ENCODE data around the gene NAIF1.
"Not testable (repeated sequence)": the region's sequence is repeated elsewhere in the genome, so short reads cannot be mapped to it uniquely, and the experiment has no call there.

The NAIF1 gene

DNA sequence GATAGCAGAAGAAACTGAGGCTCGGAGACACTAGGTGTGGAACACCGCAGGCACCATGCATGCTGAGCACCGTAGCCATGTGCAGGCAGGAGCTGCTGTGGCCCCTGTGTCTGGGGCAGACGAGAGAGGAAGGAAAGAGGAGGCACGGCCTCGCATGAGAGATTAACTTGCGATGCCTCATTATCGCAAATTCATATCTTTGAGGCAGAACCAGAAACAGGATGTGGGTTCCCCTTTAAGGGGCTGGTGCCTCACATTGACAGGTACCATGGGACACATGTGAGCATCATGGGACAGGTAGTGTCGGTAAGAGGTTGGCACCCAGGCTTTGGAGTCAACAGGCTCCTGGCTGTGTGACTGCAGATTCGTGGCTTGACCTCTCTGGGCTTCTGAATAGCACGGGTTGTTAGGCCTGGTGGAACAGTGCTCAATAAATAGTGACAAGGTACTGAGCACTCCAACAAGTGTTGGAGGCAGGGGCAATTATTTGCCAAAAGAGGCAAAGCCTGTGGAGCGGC, 40.8 kb downstream of the NAIF1 start:
- DNase-seq (ENCODE audit: low spot score), result no peak

DNA sequence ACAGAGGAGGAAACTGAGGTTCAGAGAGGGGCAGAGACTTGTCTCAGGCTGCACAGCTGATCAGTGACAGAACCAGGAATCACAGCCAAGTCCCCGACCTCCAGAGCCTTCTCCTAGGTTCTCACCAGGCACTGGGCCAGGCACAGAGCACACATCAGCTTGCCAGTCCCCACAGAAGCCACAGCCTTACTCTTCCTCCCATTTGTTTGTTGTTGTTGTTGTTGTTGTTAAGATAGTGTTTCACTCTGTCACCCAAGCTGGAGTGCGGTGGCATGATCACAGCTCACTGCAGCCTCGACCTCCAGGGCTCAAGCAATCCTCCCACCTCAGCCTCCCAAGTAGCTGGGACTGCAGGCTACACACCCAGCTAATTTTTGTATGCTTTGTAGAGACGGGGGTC, 41.4 kb downstream of the NAIF1 start:
- DNase-seq (ENCODE audit: low spot score), result no peak

GRCh38 chr9:128024761-128025308, 42.3 kb downstream of the NAIF1 start:
- DNase-seq (ENCODE audit: low spot score), result no peak

DNA sequence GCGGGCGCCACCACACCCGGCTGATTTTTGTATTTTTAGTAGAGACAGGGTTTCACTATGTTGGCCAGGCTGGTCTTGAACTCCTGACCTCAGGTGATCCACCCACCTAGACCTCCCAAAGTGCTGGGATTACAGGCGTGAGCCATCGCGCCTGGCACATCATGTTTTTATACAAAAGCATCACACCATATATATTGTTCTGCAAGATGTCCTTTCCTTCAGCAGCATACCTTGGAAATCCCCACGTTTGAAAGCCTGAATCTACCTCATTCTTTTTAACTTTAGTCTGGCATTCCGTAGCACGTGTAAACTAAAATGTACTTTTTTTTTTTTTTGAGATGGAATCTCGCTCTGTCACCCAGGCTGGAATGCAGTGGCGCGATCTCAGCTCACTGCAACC, 43.4 kb downstream of the NAIF1 start:
- DNase-seq (ENCODE audit: low spot score), result not testable (repeated sequence)

DNA sequence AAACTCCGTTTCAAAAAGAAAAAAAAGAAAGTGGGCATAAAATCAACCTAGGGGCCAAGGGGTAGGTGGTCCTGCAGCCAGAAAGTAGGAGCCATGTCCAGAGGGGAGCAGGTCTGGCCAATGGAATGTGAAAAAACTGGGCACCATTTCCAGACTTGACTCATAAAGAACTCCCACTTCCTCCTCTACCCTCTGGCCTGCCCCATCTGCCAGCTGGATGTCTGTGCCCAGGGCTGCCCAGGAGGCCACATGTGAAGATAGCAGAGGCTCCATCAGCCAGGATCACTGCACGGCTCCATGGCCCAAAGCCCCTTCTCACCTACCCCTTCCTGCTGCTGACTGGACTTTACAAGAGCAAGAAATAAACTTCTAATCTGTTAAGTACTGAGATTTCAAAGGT, 44.2 kb downstream of the NAIF1 start:
- no peak for DNase-seq (ENCODE audit: low spot score)

DNA sequence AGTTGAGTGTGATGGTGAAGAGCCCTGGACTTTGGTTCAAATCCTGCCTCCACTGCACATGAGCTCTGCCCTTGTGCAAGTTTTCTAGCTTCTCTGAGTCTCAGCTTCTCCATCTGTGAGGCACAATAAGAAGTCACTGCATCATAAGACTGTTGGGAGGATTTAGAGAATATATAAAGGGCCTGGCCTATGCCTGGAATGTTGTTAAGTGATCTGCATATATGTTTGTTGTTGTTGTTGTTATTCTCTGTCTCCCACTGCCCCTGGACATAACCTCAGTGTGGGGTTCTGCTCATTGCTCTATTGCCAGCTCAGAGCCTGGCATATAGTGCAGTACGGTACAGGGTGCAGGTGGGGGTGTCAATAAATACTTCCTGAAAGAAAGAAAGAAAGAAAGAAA, 46.0 kb downstream of the NAIF1 start:
- DNase-seq (ENCODE audit: low spot score), result no peak

- DNase-seq (ENCODE audit: low spot score), result peak; percentile 53
Measured at GRCh38 chr9:128020692-128021091, 46.4 kb downstream of the NAIF1 start.

- DNase-seq (ENCODE audit: low spot score), result no peak
Measured at GRCh38 chr9:128015696-128016095, 51.4 kb downstream of the NAIF1 start.
